GM12875 (cell line): ENCODE data around the gene AKAP12.

Experiments
- H3K4me3 ChIP-seq: one replicate; pipeline ENCODE4 v1.5.1; 2011; ENCODE audit warnings: low read depth, low read length, control low read depth
- TF ChIP-seq, protein P1 (sequence below): IDR thresholded peaks from 2 replicates; pipeline ENCODE4 v1.5.1; 2011; ENCODE audit warnings: low read depth, mild to moderate bottlenecking, control low read depth, inconsistent platforms, low read length, moderate library complexity, borderline replicate concordance; ENCODE audit not compliant: insufficient read depth

Gene AKAP12

GRCh38 chr6:151207674-151208073 lies 32.1 kb upstream of the AKAP12 start:
- no peak overlapping the region for H3K4me3 ChIP-seq
- TF ChIP-seq, protein P1, sequence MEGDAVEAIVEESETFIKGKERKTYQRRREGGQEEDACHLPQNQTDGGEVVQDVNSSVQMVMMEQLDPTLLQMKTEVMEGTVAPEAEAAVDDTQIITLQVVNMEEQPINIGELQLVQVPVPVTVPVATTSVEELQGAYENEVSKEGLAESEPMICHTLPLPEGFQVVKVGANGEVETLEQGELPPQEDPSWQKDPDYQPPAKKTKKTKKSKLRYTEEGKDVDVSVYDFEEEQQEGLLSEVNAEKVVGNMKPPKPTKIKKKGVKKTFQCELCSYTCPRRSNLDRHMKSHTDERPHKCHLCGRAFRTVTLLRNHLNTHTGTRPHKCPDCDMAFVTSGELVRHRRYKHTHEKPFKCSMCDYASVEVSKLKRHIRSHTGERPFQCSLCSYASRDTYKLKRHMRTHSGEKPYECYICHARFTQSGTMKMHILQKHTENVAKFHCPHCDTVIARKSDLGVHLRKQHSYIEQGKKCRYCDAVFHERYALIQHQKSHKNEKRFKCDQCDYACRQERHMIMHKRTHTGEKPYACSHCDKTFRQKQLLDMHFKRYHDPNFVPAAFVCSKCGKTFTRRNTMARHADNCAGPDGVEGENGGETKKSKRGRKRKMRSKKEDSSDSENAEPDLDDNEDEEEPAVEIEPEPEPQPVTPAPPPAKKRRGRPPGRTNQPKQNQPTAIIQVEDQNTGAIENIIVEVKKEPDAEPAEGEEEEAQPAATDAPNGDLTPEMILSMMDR = no peak

DNA sequence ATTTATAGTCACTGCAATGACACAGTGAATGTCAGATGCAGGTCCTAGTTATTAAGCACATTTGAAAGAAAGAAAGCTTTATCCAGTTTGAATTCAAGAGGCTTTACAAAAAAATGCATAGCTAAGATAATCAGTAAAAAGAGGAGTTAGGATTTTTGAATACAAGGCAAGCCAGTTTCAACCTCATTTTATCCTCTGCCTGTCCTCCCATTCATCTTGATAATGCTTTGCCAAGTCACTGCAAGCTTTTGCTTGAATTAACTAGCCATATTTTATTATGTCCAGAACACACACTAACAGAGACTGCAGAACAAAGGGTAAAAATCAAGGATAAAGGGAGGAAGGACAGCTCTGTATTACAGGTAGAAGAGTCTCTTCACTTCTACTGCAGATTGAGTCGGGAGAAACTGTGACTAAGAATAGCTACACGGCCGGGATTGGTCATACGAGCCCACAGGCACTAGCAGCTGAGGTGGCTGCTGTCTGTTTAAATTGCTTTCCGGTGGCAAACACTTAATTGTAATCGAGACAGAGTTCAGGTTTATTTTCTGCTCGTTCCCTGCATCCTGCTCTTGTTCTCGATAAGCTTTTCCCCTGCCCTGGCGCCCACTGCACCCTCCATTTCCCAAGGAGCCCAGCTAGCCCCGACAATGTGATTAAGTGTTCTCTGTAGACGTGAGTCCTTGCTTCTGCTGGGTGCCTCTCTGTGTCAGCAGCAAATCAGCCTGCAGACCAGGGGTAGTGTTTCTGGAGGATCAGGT lies 30.5 kb upstream of the AKAP12 start:
- H3K4me3 ChIP-seq = no peak overlapping the region
- TF ChIP-seq, protein P1 = no peak

DNA sequence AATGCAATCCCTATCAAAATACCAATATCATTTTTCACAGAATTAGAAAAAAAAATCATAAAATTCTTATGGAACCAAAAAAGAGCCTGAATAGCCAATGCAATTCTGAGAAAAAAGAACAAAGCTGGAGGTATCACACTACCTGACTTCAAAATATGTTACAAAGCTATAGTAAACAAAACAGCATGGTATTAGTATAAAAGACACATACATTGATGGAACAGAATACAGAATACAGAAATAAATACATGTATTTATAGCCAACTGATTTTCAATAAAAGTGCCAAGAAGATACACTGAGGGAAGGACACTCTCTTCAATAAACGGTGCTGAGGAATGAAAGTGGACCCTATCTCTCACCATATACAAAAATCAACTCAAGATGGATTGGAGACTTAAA lies 28.7 kb upstream of the AKAP12 start:
- TF ChIP-seq, protein P1 = no peak
- no peak overlapping the region for H3K4me3 ChIP-seq

GRCh38 chr6:151213352-151213751 lies 26.4 kb upstream of the AKAP12 start:
- no peak overlapping the region for H3K4me3 ChIP-seq
- TF ChIP-seq, protein P1 = no peak

DNA sequence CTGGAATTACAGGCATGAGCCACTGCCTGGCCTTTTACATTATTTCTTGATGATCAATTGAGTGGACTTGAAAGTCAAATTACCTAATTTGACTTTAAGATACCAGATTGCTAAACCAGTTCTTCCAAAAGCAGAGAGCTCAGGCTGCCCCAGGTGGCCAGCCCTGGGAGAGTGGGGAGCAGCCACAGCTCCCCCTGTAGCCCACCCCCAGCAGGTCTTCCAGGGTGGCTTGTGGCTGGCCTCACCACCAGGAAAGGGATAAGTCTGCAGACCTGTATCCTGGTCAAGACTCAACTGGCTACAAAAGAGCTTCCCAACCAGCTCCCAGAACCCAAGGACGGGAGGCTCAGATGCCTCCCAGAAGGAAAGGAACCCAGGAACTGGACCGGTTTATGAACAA lies 23.8 kb upstream of the AKAP12 start:
- H3K4me3 ChIP-seq = no peak overlapping the region
- TF ChIP-seq, protein P1 = no peak

GRCh38 chr6:151216804-151217203 lies 23.0 kb upstream of the AKAP12 start:
- no peak overlapping the region for H3K4me3 ChIP-seq
- TF ChIP-seq, protein P1 = no peak

DNA sequence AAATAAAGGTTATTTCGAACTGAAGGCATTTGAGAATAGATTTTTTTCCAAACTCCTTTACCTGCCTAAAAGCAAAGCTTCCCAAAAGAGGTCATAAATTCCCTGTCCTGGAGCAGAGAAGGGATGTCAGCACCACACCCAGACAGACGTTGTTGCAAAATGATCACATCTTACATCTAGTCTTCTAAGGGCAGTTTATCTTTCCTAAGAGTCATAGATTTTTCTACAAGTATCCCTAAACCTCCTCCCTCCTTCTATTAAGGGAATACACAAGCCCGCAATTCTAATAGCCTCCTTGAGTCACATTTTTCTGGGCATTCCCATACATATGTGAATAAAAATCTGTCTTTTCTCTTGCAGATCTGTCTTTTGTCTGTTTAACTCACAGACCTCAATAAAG lies 20.6 kb upstream of the AKAP12 start:
- TF ChIP-seq, protein P1 = no peak
- no peak overlapping the region for H3K4me3 ChIP-seq
